ENCODE measurements around the gene PTPRM.

The PTPRM gene

DNA sequence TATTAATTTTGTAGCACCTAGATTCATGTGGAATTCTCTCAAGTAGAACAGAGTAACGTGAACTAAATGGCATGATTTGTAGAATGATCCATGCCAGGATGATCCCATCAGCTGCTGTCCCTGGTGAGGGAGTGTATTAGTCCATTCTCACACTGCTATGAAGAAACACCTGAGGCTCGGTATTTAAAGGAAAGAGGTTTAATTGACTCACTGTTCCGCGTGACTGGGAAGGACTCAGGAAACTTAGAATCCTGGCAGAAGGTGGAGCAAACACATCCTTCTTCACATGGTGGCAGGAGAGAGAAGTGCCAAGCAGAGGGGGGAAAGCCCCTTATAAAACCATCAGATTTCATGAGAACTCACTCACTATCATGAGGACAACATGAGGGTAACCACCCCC lies 312.6 kb downstream of the PTPRM start:
- Histone ChIP-seq H3K9me3 (ENCODE audit: insufficient read depth, low read length, severe bottlenecking) (no peaks in the 10 kb centered on the region), H3K27ac (ENCODE audit: low read length) (no peak overlapping the region), H4K20me1 (ENCODE audit: insufficient read depth, low read length) (no peaks in the 10 kb centered on the region), H3K36me3 (ENCODE audit: insufficient read depth, low read length) (no peaks in the 10 kb centered on the region), H3K4me3 (ENCODE audit: low read depth in 1 of 2, low read length in 2 of 2) (no peak overlapping the region), H3K4me2 (ENCODE audit: insufficient read depth, low read length) (no peak overlapping the region), H2AFZ (ENCODE audit: low read depth, low read length) (no peak overlapping the region), H3K9ac (ENCODE audit: low read depth, low read length) (no peak overlapping the region), H3K4me1 (ENCODE audit: insufficient read depth, low read length) (no peaks in the 10 kb centered on the region), H3K27me3 (ENCODE audit: insufficient read depth, low read length, poor library complexity) (no peaks in the 10 kb centered on the region), H3K79me2 (ENCODE audit: insufficient read depth, low read length) (no peaks in the 10 kb centered on the region)
- no peak for ATAC-seq (ENCODE audit: insufficient read depth, low read depth)
- no peak for DNase-seq
- TF ChIP-seq CTCF (IDR thresholded peaks at IDR 0.05; ENCODE audit: borderline replicate concordance, extremely low read depth, low read length, poor library complexity, severe bottlenecking) (no peak), EZH2 (IDR thresholded peaks at IDR 0.05; ENCODE audit: borderline replicate concordance, low read depth, low read length, severe bottlenecking) (no peak)

DNA sequence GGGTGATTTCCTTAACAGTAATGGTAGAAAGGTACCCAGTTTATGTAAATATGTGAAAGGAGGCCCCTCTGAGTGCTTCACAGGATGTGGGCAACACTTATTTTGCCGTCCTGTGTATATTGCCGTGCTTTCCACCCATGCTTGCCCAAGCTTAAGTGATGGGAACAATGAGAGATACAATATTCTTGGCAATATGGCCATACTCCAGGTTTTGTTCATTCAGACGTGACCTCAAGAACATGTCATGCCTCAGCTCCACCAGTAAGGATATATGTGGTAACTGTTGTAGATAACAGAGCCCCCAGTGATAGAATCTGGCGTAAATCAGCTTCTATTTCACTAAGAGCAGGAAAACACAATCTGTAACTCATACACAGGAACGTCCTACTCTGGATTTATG lies 318.7 kb downstream of the PTPRM start:
- H3K9ac ChIP-seq (ENCODE audit: low read depth, low read length): no peak overlapping the region
- no peaks in the 10 kb centered on the region for H3K4me1 ChIP-seq (ENCODE audit: insufficient read depth, low read length)
- H3K9me3 ChIP-seq (ENCODE audit: insufficient read depth, low read length, severe bottlenecking): no peaks in the 10 kb centered on the region
- no peak for TF ChIP-seq CTCF (IDR thresholded peaks at IDR 0.05; ENCODE audit: borderline replicate concordance, extremely low read depth, low read length, poor library complexity, severe bottlenecking)
- no peak for TF ChIP-seq EZH2 (IDR thresholded peaks at IDR 0.05; ENCODE audit: borderline replicate concordance, low read depth, low read length, severe bottlenecking)
- no peak overlapping the region for H3K4me3 ChIP-seq (ENCODE audit: low read depth in 1 of 2, low read length in 2 of 2)
- H3K36me3 ChIP-seq (ENCODE audit: insufficient read depth, low read length): no peaks in the 10 kb centered on the region
- no peak overlapping the region for H3K4me2 ChIP-seq (ENCODE audit: insufficient read depth, low read length)
- H3K79me2 ChIP-seq (ENCODE audit: insufficient read depth, low read length): no peaks in the 10 kb centered on the region
- H3K27ac ChIP-seq (ENCODE audit: low read length): no peak overlapping the region
- H4K20me1 ChIP-seq (ENCODE audit: insufficient read depth, low read length): no peaks in the 10 kb centered on the region
- ATAC-seq (ENCODE audit: insufficient read depth, low read depth) (no peak), DNase-seq (no peak)
- H2AFZ ChIP-seq (ENCODE audit: low read depth, low read length): no peak overlapping the region
- H3K27me3 ChIP-seq (ENCODE audit: insufficient read depth, low read length, poor library complexity): no peaks in the 10 kb centered on the region

DNA sequence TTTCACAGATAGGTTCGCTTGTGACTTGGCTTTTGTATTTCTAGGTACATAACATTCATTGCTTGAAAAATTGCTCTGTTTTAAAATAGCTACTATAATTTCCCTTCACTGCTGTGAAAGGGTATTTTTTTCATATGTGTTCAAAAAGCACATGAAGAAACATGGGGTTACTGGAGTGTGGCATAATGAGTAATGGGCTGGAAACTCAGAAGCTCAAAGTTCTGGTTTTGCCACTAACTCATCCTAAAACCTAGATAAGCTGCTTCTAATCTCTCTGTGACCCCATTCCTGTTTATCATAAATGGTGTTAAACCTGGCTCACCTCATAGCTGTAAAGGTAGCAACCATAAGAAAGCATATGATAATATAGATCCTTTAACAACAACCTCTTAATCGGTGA lies 319.3 kb downstream of the PTPRM start:
- Histone ChIP-seq H4K20me1 (ENCODE audit: insufficient read depth, low read length) (no peaks in the 10 kb centered on the region), H3K79me2 (ENCODE audit: insufficient read depth, low read length) (no peaks in the 10 kb centered on the region), H3K4me3 (ENCODE audit: low read depth in 1 of 2, low read length in 2 of 2) (no peak overlapping the region), H3K27me3 (ENCODE audit: insufficient read depth, low read length, poor library complexity) (no peaks in the 10 kb centered on the region), H3K4me2 (ENCODE audit: insufficient read depth, low read length) (no peak overlapping the region), H3K9me3 (ENCODE audit: insufficient read depth, low read length, severe bottlenecking) (no peaks in the 10 kb centered on the region), H2AFZ (ENCODE audit: low read depth, low read length) (no peak overlapping the region), H3K4me1 (ENCODE audit: insufficient read depth, low read length) (no peaks in the 10 kb centered on the region), H3K9ac (ENCODE audit: low read depth, low read length) (no peak overlapping the region), H3K27ac (ENCODE audit: low read length) (no peak overlapping the region), H3K36me3 (ENCODE audit: insufficient read depth, low read length) (no peaks in the 10 kb centered on the region)
- no peak for ATAC-seq (ENCODE audit: insufficient read depth, low read depth)
- no peak for DNase-seq
- TF ChIP-seq EZH2 (IDR thresholded peaks at IDR 0.05; ENCODE audit: borderline replicate concordance, low read depth, low read length, severe bottlenecking): no peak
- no peak for TF ChIP-seq CTCF (IDR thresholded peaks at IDR 0.05; ENCODE audit: borderline replicate concordance, extremely low read depth, low read length, poor library complexity, severe bottlenecking)

GRCh38 chr18:7889515-7889914 lies 322.4 kb downstream of the PTPRM start:
- TF ChIP-seq CTCF (IDR thresholded peaks at IDR 0.05; ENCODE audit: borderline replicate concordance, extremely low read depth, low read length, poor library complexity, severe bottlenecking) (no peak), EZH2 (IDR thresholded peaks at IDR 0.05; ENCODE audit: borderline replicate concordance, low read depth, low read length, severe bottlenecking) (no peak)
- Histone ChIP-seq H3K27ac (ENCODE audit: low read length) (no peak overlapping the region), H2AFZ (ENCODE audit: low read depth, low read length) (no peak overlapping the region), H3K9me3 (ENCODE audit: insufficient read depth, low read length, severe bottlenecking) (no peaks in the 10 kb centered on the region), H3K36me3 (ENCODE audit: insufficient read depth, low read length) (no peaks in the 10 kb centered on the region), H3K79me2 (ENCODE audit: insufficient read depth, low read length) (no peaks in the 10 kb centered on the region), H3K4me1 (ENCODE audit: insufficient read depth, low read length) (no peaks in the 10 kb centered on the region), H3K4me2 (ENCODE audit: insufficient read depth, low read length) (no peak overlapping the region), H3K27me3 (ENCODE audit: insufficient read depth, low read length, poor library complexity) (no peaks in the 10 kb centered on the region), H3K9ac (ENCODE audit: low read depth, low read length) (no peak overlapping the region), H3K4me3 (ENCODE audit: low read depth in 1 of 2, low read length in 2 of 2) (no peak overlapping the region), H4K20me1 (ENCODE audit: insufficient read depth, low read length) (no peaks in the 10 kb centered on the region)
- ATAC-seq (ENCODE audit: insufficient read depth, low read depth) (no peak), DNase-seq (no peak)

Data from DND-41 (cell line).